Lower leg skin (tissue), 4 donors: Measurements from ENCODE around the gene ENPP6. TPM values are rescaled to one million over a fixed set of nuclear protein-coding genes. Genes with fewer than 3 reads are reported as not detected.
A peak's percentile ranks its signal among the peaks of the same experiment; 100 is the strongest.
"Not testable (repeated sequence)": the region's sequence is repeated elsewhere in the genome, so short reads cannot be mapped to it uniquely, and the experiment has no call there.

Experiments
- DNase-seq, 2 donors: peaks; one replicate each; pipeline ENCODE4 v3.0.0-alpha.2; 2019; ENCODE audit warnings: low spot score in 2 of 2
- H3K4me3 ChIP-seq: fragments of 200-600 bp; sonication (generic); 2 replicates; pipeline ENCODE4 v1.5.1; 2017; ENCODE audit warnings: mild to moderate bottlenecking, low read depth; ENCODE audit not compliant: poor library complexity, severe bottlenecking
- POLR2A ChIP-seq, 2 donors: fragments of 450-650 bp; IDR thresholded peaks; one replicate each; pipeline ENCODE4 v1.6.1; 2016 to 2017; ENCODE audit warnings: antibody characterized with exemption in 2 of 2, mild to moderate bottlenecking in 1 of 2, moderate library complexity in 1 of 2
- WGBS, 2 donors: methylation state at CpG; one replicate each; pipeline ENCODE4 v1.1.5; 2018; 5-methylcytosine and 5-hydroxymethylcytosine counted together
- intact Hi-C: fragments of 100-400 bp; cut with DNase I; formaldehyde crosslinking; loops from one replicate; pipeline ENCODE4 v1.15.0; 2023; ENCODE audit warnings: low total_unique reads
- total RNA-seq, 4 donors: library from RNA; depleted of rRNA; stranded (reverse); fragments of >200 nt; gene quantifications; one replicate each; pipeline ENCODE4 v1.1.0, GENCODE V29; 2016
- TF ChIP-seq, protein P1 (sequence below), 3 donors: fragments of 450-650 bp; IDR thresholded peaks; one replicate each; pipeline ENCODE4 v1.5.1; 2016; ENCODE audit warnings: antibody characterized with exemption in 3 of 3, mild to moderate bottlenecking in 3 of 3, moderate library complexity in 2 of 3

Gene ENPP6
- total RNA-seq, 4 donors from 2014 or later = 0.16 TPM; not detected in 3

DNA sequence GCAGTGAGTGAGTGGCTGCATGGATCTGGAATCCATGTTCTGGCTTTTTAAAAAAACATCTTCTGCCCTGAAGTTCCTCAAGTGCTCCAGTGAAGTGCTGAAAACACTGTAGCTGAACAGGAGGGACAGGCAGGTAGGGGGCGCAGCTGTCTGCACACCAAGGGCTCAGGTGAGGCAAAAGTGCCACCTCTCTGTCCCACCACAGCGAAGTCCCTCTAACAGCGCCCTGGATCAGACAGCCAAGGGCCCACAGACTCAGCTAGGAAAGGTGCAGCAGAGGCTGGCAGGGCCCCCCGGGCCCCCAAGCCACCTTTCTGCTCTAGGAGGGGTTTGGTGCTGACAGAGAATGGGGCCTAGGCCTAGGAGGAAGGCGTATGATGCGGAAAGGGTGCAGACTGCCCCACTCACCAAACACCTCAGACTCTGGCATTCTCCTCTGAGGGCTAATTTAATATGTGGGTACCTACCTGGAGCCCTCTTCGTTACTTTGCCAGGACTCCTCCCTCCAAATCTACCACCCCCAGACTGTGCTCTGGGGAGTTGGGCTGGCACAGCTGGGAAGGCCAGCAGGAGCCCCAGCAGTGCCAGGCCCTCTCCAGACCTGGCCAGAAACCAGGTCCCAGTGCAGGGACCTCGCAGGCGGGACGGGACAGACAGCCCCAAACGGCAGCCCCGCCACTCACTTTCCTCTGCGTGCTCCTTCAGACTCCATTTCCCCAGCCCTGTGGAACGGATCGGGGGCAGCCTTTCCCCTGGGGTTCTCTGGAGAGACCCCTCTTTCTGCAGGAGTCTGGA lies 73.7 kb downstream of the ENPP6 start:
- no peak overlapping the region for H3K4me3 ChIP-seq
- no peak for TF ChIP-seq POLR2A (IDR thresholded peaks at IDR 0.05)
- TF ChIP-seq, protein P1, sequence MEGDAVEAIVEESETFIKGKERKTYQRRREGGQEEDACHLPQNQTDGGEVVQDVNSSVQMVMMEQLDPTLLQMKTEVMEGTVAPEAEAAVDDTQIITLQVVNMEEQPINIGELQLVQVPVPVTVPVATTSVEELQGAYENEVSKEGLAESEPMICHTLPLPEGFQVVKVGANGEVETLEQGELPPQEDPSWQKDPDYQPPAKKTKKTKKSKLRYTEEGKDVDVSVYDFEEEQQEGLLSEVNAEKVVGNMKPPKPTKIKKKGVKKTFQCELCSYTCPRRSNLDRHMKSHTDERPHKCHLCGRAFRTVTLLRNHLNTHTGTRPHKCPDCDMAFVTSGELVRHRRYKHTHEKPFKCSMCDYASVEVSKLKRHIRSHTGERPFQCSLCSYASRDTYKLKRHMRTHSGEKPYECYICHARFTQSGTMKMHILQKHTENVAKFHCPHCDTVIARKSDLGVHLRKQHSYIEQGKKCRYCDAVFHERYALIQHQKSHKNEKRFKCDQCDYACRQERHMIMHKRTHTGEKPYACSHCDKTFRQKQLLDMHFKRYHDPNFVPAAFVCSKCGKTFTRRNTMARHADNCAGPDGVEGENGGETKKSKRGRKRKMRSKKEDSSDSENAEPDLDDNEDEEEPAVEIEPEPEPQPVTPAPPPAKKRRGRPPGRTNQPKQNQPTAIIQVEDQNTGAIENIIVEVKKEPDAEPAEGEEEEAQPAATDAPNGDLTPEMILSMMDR (IDR thresholded peaks at IDR 0.05) = no peak
- peak in 1 of 2 donors; percentile 65 for DNase-seq
- intact Hi-C loops = no loop called here
- 85 to 88% methylated on average over 15 of the region's 15 CpGs for WGBS, 2 donors

DNA sequence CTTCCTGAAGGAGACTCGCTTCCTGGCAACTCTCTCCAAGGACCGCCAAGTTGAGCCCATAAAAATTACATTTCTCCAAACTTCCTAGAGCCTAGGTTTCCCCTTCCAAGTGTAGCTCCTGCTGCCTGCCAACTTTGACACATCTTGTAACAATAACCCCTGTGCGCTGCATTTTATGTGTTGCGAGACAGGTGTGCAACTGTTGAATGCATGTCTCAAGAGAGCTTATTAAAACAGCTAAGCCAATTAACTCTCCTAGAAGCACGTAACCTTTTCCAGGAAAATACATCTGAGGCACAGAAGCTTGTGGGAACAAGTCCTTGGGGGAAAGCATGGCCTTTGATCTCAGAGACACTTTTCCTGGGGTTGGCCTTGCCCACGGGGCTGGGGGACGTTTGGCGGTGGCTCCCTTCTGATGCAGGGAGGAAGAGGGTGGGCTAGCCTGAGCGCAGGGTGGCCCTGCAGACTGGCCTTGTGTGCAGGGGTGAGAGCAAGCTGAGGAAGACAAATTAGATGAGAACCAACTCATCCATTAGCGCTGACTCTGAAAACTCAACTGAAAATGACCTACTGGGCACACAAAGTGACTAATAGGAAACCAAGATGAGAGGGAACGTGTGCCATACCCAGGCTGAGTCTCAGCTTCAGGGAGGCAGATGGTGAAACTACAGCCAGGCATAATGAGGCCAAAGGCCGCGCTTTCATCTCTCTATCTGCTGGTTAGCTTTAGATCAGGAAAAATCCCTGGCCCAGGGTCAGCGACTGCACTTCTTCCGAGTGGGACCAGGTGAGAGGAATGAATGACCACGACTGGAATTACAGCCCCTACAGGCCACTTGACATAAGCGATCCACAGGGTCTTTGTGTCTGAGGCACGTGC lies 75.3 kb downstream of the ENPP6 start:
- no peak for TF ChIP-seq POLR2A (IDR thresholded peaks at IDR 0.05)
- TF ChIP-seq, protein P1 (IDR thresholded peaks at IDR 0.05) = no peak
- 56 to 66% methylated on average over 18 of the region's 18 CpGs for WGBS, 2 donors
- intact Hi-C loops = no loop called here
- no peak overlapping the region for H3K4me3 ChIP-seq
- DNase-seq = peak in 1 of 2 donors; percentile 49

DNA sequence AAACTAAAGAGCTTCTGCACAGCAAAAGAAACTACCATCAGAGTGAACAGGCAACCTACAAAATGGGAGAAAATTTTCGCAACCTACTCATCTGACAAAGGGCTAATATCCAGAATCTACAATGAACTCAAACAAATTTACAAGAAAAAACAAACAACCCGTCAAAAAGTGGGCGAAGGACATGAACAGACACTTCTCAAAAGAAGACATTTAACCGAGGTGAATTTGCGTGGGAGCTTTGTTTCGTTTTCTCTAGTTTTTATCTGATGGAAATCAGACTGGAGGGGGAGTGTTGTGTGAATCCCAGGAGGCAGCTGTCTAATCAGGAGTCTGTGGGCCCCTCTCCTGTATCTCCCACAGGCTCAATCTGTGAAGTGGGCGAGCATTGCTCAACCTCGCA lies 76.8 kb downstream of the ENPP6 start:
- intact Hi-C loops = not testable (repeated sequence)
- WGBS, 2 donors = 80 to 81% methylated on average over 7 to 8 of the region's 8 CpGs

DNA sequence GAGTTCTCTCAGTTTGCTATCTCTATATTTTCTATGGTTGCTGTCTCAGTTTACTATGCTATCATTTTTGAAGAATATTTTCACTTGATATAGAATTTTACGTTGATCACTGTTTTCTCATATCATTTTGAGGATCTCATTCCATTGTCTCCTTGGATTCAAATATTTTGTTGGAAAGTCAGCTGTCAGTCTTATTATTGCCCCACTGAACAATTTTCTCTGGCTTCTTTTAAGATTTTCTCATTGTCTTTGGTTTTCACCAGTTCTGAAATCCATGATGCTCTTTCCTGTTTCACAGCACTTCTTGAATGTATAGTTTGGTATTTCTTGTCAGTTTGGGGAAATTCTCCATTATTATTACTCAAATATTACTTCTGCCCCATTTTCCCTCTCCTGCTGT lies 81.1 kb downstream of the ENPP6 start:
- WGBS, 2 donors = 77 to 89% methylated on average over 1 of the region's 1 CpG
- no peak for DNase-seq
- no peak overlapping the region for H3K4me3 ChIP-seq
- intact Hi-C loops = no loop called here
- TF ChIP-seq POLR2A (IDR thresholded peaks at IDR 0.05) = no peak
- TF ChIP-seq, protein P1 (IDR thresholded peaks at IDR 0.05) = no peak

More for the DNA sequence above, 76.8 kb downstream of the ENPP6 start:
- not testable (repeated sequence) for DNase-seq, H3K4me3 ChIP-seq

DNA sequence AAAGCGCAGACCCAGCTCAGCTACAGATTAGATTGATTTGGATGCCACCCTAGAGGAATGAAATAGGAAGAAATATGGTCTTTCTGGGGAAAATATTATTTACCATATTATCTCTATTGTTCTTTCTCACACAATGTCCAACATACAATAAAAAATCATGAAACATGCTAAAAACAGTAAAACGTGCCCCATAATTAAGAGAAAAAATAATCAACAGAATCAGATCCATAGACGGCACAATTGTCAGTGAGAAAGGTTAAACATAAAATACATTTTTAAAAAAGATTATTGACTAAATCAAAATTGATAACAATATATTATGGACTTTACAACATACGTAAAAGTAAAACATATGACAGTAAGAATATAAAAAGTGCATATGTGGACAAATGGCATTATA lies 90.9 kb downstream of the ENPP6 start:
- no peak overlapping the region for H3K4me3 ChIP-seq
- intact Hi-C loops = no loop called here
- WGBS, 2 donors = 69 to 81% methylated on average over 4 of the region's 4 CpGs
- TF ChIP-seq, protein P1 (IDR thresholded peaks at IDR 0.05) = no peak
- TF ChIP-seq POLR2A (IDR thresholded peaks at IDR 0.05) = no peak
- DNase-seq = no peak
